OCI-LY1 (cell line): ENCODE measurements around the gene CPSF6.

Experiments used
- EZH2 ChIP-seq: fragments of 200-600 bp; sonication (generic), shearing (Covaris generic); IDR thresholded peaks from 2 replicates; pipeline ENCODE4 v1.8.0; 2017; ENCODE audit warnings: borderline replicate concordance, mixed run types, mild to moderate bottlenecking, antibody characterized with exemption, low read length, moderate library complexity, mixed read lengths
- TF ChIP-seq, protein P1 (sequence below): fragments of 200-600 bp; sonication (generic), shearing (Covaris generic); IDR thresholded peaks from 2 replicates; pipeline ENCODE4 v1.5.1; 2017; ENCODE audit warnings: mild to moderate bottlenecking, antibody characterized with exemption, low read length, moderate library complexity, mixed read lengths

DNA sequence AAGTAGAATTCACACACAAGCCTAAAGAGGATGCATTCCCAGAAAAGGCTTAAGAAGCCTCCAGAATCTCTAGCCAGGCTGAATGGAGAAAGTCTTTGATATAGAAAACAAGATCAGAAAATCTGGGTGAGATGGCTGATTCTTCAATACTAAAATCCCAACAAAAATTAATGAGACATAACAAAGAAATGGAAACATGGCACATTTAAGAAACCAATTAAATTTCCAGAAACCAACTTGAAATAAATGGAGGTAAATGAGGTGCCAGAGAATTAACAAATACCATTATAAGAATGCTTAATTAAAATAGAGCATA is 51.9 kb downstream of the CPSF6 start:
- TF ChIP-seq, protein P1, sequence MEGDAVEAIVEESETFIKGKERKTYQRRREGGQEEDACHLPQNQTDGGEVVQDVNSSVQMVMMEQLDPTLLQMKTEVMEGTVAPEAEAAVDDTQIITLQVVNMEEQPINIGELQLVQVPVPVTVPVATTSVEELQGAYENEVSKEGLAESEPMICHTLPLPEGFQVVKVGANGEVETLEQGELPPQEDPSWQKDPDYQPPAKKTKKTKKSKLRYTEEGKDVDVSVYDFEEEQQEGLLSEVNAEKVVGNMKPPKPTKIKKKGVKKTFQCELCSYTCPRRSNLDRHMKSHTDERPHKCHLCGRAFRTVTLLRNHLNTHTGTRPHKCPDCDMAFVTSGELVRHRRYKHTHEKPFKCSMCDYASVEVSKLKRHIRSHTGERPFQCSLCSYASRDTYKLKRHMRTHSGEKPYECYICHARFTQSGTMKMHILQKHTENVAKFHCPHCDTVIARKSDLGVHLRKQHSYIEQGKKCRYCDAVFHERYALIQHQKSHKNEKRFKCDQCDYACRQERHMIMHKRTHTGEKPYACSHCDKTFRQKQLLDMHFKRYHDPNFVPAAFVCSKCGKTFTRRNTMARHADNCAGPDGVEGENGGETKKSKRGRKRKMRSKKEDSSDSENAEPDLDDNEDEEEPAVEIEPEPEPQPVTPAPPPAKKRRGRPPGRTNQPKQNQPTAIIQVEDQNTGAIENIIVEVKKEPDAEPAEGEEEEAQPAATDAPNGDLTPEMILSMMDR = no peak
- TF ChIP-seq EZH2 = no peak
